GM23338 (cell line): ENCODE data around the gene ASIC5.

Experiments used
- EZH2 ChIP-seq: fragments of 200-600 bp; sonication (generic); IDR thresholded peaks from one replicate; pipeline ENCODE4 v1.8.0; 2017; ENCODE audit warnings: antibody characterized with exemption, mild to moderate bottlenecking, low read depth; ENCODE audit not compliant: unreplicated experiment
- STAT1 ChIP-seq: IDR thresholded peaks from one replicate; pipeline ENCODE4 v1.6.1; 2016; ENCODE audit warnings: antibody characterized with exemption; ENCODE audit not compliant: unreplicated experiment
- TF ChIP-seq, protein P1 (sequence below), 2 experiments: fragments of 200-600 bp in 1 of 2; sonication (generic) in 1 of 2; conservative IDR thresholded peaks; 2 replicates each; pipeline versions ENCODE4 v1.5.1 to v1.6.1; 2016 to 2017; ENCODE audit warnings: antibody characterized with exemption in 2 of 2, low read depth in 2 of 2, mild to moderate bottlenecking in 2 of 2, moderate library complexity in 1 of 2

DNA sequence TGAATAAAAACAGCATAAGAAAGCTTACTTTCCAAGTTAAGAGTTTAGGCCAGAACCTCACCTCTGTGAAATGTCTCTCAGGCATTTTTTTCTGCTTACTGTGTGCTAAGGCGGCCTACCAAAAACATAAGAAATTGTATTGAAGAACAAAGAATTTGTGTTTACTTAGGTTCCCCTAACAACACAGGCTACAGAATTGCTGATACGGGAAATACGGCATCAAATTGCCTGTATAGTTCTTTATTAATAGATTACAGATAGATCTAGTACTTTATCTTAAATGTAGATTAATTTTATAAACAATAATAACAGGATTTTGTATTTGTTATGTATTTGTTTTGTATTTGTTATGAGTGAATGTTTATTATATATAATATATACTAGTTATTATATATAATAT lies 12.9 kb downstream of the ASIC5 start:
- TF ChIP-seq, protein P1, sequence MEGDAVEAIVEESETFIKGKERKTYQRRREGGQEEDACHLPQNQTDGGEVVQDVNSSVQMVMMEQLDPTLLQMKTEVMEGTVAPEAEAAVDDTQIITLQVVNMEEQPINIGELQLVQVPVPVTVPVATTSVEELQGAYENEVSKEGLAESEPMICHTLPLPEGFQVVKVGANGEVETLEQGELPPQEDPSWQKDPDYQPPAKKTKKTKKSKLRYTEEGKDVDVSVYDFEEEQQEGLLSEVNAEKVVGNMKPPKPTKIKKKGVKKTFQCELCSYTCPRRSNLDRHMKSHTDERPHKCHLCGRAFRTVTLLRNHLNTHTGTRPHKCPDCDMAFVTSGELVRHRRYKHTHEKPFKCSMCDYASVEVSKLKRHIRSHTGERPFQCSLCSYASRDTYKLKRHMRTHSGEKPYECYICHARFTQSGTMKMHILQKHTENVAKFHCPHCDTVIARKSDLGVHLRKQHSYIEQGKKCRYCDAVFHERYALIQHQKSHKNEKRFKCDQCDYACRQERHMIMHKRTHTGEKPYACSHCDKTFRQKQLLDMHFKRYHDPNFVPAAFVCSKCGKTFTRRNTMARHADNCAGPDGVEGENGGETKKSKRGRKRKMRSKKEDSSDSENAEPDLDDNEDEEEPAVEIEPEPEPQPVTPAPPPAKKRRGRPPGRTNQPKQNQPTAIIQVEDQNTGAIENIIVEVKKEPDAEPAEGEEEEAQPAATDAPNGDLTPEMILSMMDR (conservative IDR thresholded peaks at IDR 0.05; ENCODE audit: low read depth in 2 of 2): no peak
- TF ChIP-seq EZH2: no peak
- no peak for TF ChIP-seq STAT1
